Hepatocyte (in vitro differentiated cells): ENCODE results near the gene DPAGT1. TPM values are rescaled to one million over a fixed set of nuclear protein-coding genes. Genes with fewer than 3 reads are reported as not detected.
A peak's percentile ranks its signal among the peaks of the same experiment; 100 is the strongest.

Source experiments
- DNase-seq: peaks from one replicate; pipeline ENCODE4 v3.0.0-alpha.2; 2016; ENCODE audit warnings: low spot score
- H2AFZ ChIP-seq: fragments of 200-600 bp; sonication (generic); 2 replicates; pipeline ENCODE4 v1.6.0; 2016; ENCODE audit warnings: antibody characterized with exemption, mild to moderate bottlenecking
- H3K27ac ChIP-seq: fragments of 200-600 bp; sonication (generic); 2 replicates; pipeline ENCODE4 v1.5.1; 2016; ENCODE audit warnings: mild to moderate bottlenecking
- H3K27me3 ChIP-seq: fragments of 200-600 bp; sonication (generic); 2 replicates; pipeline ENCODE4 v1.6.1; 2016
- H3K36me3 ChIP-seq: fragments of 200-600 bp; sonication (generic); replicated peaks from 2 replicates; pipeline ENCODE4 v1.5.1; 2016; ENCODE audit warnings: low read depth; ENCODE audit not compliant: insufficient read depth
- H3K4me1 ChIP-seq: fragments of 200-600 bp; sonication (generic); 2 replicates; pipeline ENCODE4 v1.5.1; 2016; ENCODE audit warnings: mild to moderate bottlenecking, moderate library complexity; ENCODE audit not compliant: insufficient read depth
- H3K4me2 ChIP-seq: fragments of 200-600 bp; sonication (generic); 2 replicates; pipeline ENCODE4 v1.6.0; 2016
- H3K4me3 ChIP-seq: fragments of 200-600 bp; sonication (generic); 2 replicates; pipeline ENCODE4 v1.5.1; 2016; ENCODE audit warnings: mild to moderate bottlenecking
- H3K79me2 ChIP-seq: fragments of 200-600 bp; sonication (generic); 2 replicates; pipeline ENCODE4 v1.6.0; 2017; ENCODE audit warnings: mild to moderate bottlenecking
- H3K9me2 ChIP-seq: fragments of 200-600 bp; sonication (generic); replicated peaks from 2 replicates; pipeline ENCODE4 v1.6.0; 2017; ENCODE audit warnings: mild to moderate bottlenecking; ENCODE audit not compliant: insufficient read depth
- H3K9me3 ChIP-seq: fragments of 200-600 bp; sonication (generic); 2 replicates; pipeline ENCODE4 v1.5.1; 2016; ENCODE audit warnings: low read depth, mild to moderate bottlenecking
- H4K20me1 ChIP-seq: fragments of 200-600 bp; sonication (generic); 2 replicates; pipeline ENCODE4 v1.6.0; 2016; ENCODE audit warnings: mild to moderate bottlenecking; ENCODE audit not compliant: insufficient read depth, poor library complexity, severe bottlenecking
- CTCF ChIP-seq: fragments of 200-600 bp; sonication (generic); IDR thresholded peaks from 2 replicates; pipeline ENCODE4 v1.5.1; 2016; ENCODE audit warnings: antibody characterized with exemption, mild to moderate bottlenecking; ENCODE audit not compliant: poor library complexity
- EZH2 ChIP-seq: fragments of 200-600 bp; sonication (generic); IDR thresholded peaks from 2 replicates; pipeline ENCODE4 v1.6.1; 2016; ENCODE audit warnings: antibody characterized with exemption, mild to moderate bottlenecking, borderline replicate concordance
- EZH2phosphoT487 ChIP-seq: fragments of 200-600 bp; sonication (generic); IDR thresholded peaks from one replicate; pipeline ENCODE4 v1.6.1; 2018; ENCODE audit warnings: antibody characterized with exemption, mild to moderate bottlenecking, low read depth, moderate library complexity; ENCODE audit not compliant: unreplicated experiment, severe bottlenecking
- WGBS: methylation state at CpG from one replicate; pipeline ENCODE4 v1.1.6; 2016; ENCODE audit warnings: low lambda C conversion rate; ENCODE audit errors: missing lambda C conversion rate; 5-methylcytosine and 5-hydroxymethylcytosine counted together
- polyA plus RNA-seq: library from polyadenylated mRNA; unstranded; fragments of >200 nt; fragmentation: Nextera tagmentation; extraction: Ambion mirVana; gene quantifications from 2 replicates; pipeline ENCODE4 v1.2.1, GENCODE V29; 2016
- total RNA-seq: library from RNA; depleted of rRNA; stranded (reverse); fragments of >200 nt; gene quantifications from 2 replicates; pipeline ENCODE4 v1.2.3, GENCODE V29; 2014

Gene DPAGT1
- total and polyA plus RNA-seq, 2 experiments from 2014 or later: 27.5 to 76.2 TPM

GRCh38 chr11:119134389-119134978 lies 32.8 kb upstream of the DPAGT1 start:
- H2AFZ ChIP-seq: no peak overlapping the region
- no peak for TF ChIP-seq EZH2
- no peak for TF ChIP-seq EZH2phosphoT487
- TF ChIP-seq CTCF: peak; percentile 32
- WGBS: 75% methylated on average over 4 of the region's 4 CpGs

GRCh38 chr11:119130662-119131061 lies 29.0 kb upstream of the DPAGT1 start:
- H3K4me1 ChIP-seq: no peaks in the 10 kb centered on the region
- H3K27ac ChIP-seq: no peak overlapping the region
- H3K9me2 ChIP-seq: no peaks in the 10 kb centered on the region
- H3K4me3 ChIP-seq: no peak overlapping the region
- no peak overlapping the region for H2AFZ ChIP-seq
- H3K9me3 ChIP-seq: no peaks in the 10 kb centered on the region
- H4K20me1 ChIP-seq: no peaks in the 10 kb centered on the region
- DNase-seq: no peak
- H3K36me3 ChIP-seq: no peaks in the 10 kb centered on the region
- peaks cover 4% of the 10 kb centered on the region for H3K79me2 ChIP-seq
- TF ChIP-seq EZH2phosphoT487 (no peak), EZH2 (no peak), CTCF (no peak)
- H3K27me3 ChIP-seq: no peaks in the 10 kb centered on the region
- WGBS: 68% methylated on average over 3 of the region's 3 CpGs
- no peak overlapping the region for H3K4me2 ChIP-seq

More at GRCh38 chr11:119134389-119134978, 32.8 kb upstream of the DPAGT1 start:
- Histone ChIP-seq H3K36me3 (no peaks in the 10 kb centered on the region), H3K4me1 (no peaks in the 10 kb centered on the region), H3K9me3 (no peaks in the 10 kb centered on the region), H3K27me3 (no peaks in the 10 kb centered on the region), H3K4me2 (no peak overlapping the region), H3K27ac (no peak overlapping the region), H4K20me1 (no peaks in the 10 kb centered on the region), H3K9me2 (no peaks in the 10 kb centered on the region), H3K79me2 (peaks cover 2% of the 10 kb centered on the region), H3K4me3 (no peak overlapping the region)
- no peak for DNase-seq

- H3K27ac ChIP-seq: peak overlapping the region; percentile 76
- DNase-seq: no peak
- TF ChIP-seq EZH2 (no peak), CTCF (no peak), EZH2phosphoT487 (no peak)
- no peak overlapping the region for H2AFZ ChIP-seq
- peaks cover 38% of the 10 kb centered on the region for H3K79me2 ChIP-seq
- H3K36me3 ChIP-seq: no peaks in the 10 kb centered on the region
- no peaks in the 10 kb centered on the region for H3K9me3 ChIP-seq
- 85% methylated on average over 5 of the region's 5 CpGs for WGBS
- peaks cover 5% of the 10 kb centered on the region for H4K20me1 ChIP-seq
- no peaks in the 10 kb centered on the region for H3K9me2 ChIP-seq
- no peak overlapping the region for H3K4me3 ChIP-seq
- peaks cover 7% of the 10 kb centered on the region for H3K4me1 ChIP-seq
- H3K4me2 ChIP-seq: no peak overlapping the region
- H3K27me3 ChIP-seq: no peaks in the 10 kb centered on the region
Observed at GRCh38 chr11:119126675-119127268, 25.1 kb upstream of the DPAGT1 start.
